ENCODE measurements around the gene NDUFA11.
"Not testable (repeated sequence)": the region's sequence is repeated elsewhere in the genome, so short reads cannot be mapped to it uniquely, and the experiment has no call there.

The NDUFA11 gene

GRCh38 chr19:5889288-5889971, 14.2 kb downstream of the NDUFA11 start:
- DNase-seq (ENCODE audit: low spot score), result no peak

GRCh38 chr19:5884065-5884811, 19.4 kb downstream of the NDUFA11 start:
- DNase-seq (ENCODE audit: low spot score), result not testable (repeated sequence)

- not testable (repeated sequence) for DNase-seq (ENCODE audit: low spot score)
Measured at GRCh38 chr19:5883157-5883873, 20.3 kb downstream of the NDUFA11 start.

- no peak for DNase-seq (ENCODE audit: low spot score)
Measured at GRCh38 chr19:5882421-5882968, 21.1 kb downstream of the NDUFA11 start.

- DNase-seq (ENCODE audit: low spot score), result no peak
Measured at GRCh38 chr19:5881543-5882299, 21.9 kb downstream of the NDUFA11 start.

- DNase-seq (ENCODE audit: low spot score), result no peak
Measured at GRCh38 chr19:5880604-5881078, 22.9 kb downstream of the NDUFA11 start.

- DNase-seq (ENCODE audit: low spot score), result no peak
Measured at GRCh38 chr19:5880196-5880595, 23.4 kb downstream of the NDUFA11 start.

- DNase-seq (ENCODE audit: low spot score), result peak; percentile 22
Measured at GRCh38 chr19:5877882-5878281, 25.7 kb downstream of the NDUFA11 start.

GRCh38 chr19:5877427-5877826, 26.2 kb downstream of the NDUFA11 start:
- DNase-seq (ENCODE audit: low spot score), result no peak

- not testable (repeated sequence) for DNase-seq (ENCODE audit: low spot score)
Measured at GRCh38 chr19:5874496-5874895, 29.1 kb downstream of the NDUFA11 start.

GRCh38 chr19:5873617-5874199, 29.9 kb downstream of the NDUFA11 start:
- no peak for DNase-seq (ENCODE audit: low spot score)

- no peak for DNase-seq (ENCODE audit: low spot score)
Measured at GRCh38 chr19:5870986-5871394, 32.6 kb downstream of the NDUFA11 start.

GRCh38 chr19:5867201-5868136, 36.1 kb downstream of the NDUFA11 start:
- no peak for DNase-seq (ENCODE audit: low spot score)

- no peak for DNase-seq (ENCODE audit: low spot score)
Measured at GRCh38 chr19:5865772-5866171, 37.8 kb downstream of the NDUFA11 start.

GRCh38 chr19:5864725-5865486, 38.7 kb downstream of the NDUFA11 start:
- no peak for DNase-seq (ENCODE audit: low spot score)

- no peak for DNase-seq (ENCODE audit: low spot score)
Measured at GRCh38 chr19:5864013-5864720, 39.4 kb downstream of the NDUFA11 start.

- no peak for DNase-seq (ENCODE audit: low spot score)
Measured at GRCh38 chr19:5863030-5863665, 40.4 kb downstream of the NDUFA11 start.
